ENCODE data around the gene NT5C.

The NT5C gene

GRCh38 chr17:75091855-75092327 is 39.7 kb downstream of the NT5C start:
- DNase-seq (ENCODE audit: low spot score): no peak

GRCh38 chr17:75090871-75091854 is 40.4 kb downstream of the NT5C start:
- no peak for DNase-seq (ENCODE audit: low spot score)

- no peak for DNase-seq (ENCODE audit: low spot score)
These were observed 42.8 kb downstream of the NT5C start for GRCh38 chr17:75088465-75089417.

DNA sequence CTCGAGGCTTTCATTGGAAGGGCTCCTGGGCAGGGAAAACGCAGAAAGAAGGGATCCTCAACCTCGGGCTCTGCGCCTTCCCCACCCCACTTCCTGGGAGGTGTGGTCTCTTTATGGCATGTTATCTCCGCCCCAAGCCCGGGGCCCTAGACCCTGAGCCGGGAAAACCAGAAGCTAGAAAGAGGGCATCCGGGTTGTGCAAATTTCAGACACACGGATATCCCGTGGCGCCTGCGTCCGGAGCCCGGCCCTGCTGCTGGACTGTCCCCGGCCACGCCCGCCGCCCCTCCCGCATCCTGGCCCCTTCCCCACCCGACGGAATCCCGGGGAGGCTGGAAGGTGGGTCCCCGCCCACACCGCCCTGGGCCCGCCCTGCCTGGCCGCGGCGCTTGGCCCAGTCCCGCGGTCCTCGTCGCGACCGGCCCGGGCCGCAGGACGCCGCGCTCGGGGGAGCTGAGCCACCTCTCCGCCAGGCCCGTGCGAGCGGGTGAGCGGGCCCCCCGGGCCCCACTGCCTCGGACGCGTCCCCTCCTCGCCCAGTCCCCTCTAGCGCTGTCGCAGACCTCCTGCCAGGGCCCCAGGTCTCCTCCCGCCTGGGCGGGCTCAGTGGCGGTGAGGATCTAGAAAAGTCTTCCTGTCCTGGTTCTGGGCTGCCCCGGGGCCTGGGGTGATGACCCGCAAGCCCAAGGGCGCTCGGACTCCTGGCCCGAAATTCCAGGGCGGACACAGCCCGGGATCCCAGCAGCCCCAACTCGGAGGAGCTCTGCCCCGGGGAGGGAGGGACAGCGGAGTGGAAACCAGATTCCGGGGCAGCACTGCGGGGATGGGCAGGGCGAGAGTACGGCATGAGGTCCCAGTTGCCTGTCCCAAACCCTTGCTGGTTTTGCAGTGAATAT is 43.7 kb downstream of the NT5C start, which contains the start of gene SLC16A5:
TSS of gene SLC16A5 (plus strand) at position 397 of the 896 bp plus-strand sequence. CDS start 5,683 bp downstream, outside the sequence.
- DNase-seq (ENCODE audit: low spot score): peak; percentile 90

- no peak for DNase-seq (ENCODE audit: low spot score)
These were observed 44.4 kb downstream of the NT5C start for GRCh38 chr17:75087182-75087557.

DNA sequence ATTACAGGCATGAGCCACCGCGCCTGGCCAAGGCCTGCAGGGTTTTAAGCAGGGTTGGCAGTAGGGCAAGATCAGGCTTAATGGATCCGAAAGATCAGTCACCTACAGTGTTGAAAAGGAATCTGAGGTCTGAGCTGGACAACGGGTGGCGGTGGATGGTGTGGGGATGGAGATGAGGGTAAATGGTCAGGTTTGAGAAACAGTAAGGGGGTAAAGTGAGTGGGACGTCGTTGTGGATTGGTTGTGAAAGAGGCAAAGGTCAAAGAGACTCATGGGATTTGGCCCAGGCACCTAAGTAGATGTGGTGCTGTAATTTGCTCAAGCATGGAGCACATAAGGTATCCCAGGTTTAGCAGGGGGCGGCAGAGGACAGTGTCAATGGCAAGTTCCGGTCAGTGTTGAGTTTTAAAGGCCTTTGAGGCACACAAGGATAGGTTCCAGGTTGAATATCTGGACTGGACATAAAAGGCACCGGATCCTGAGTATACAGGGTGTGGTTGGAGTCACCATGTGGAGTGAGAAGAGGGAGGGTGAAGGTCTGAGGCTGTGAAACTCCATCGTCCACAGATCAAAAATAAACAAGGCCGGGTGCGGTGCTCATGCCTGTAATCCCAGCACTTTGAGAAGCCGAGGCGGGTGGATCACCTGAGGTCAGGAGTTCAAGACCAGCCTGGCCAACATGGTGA is 44.9 kb downstream of the NT5C start:
- no peak for DNase-seq (ENCODE audit: low spot score)

DNA sequence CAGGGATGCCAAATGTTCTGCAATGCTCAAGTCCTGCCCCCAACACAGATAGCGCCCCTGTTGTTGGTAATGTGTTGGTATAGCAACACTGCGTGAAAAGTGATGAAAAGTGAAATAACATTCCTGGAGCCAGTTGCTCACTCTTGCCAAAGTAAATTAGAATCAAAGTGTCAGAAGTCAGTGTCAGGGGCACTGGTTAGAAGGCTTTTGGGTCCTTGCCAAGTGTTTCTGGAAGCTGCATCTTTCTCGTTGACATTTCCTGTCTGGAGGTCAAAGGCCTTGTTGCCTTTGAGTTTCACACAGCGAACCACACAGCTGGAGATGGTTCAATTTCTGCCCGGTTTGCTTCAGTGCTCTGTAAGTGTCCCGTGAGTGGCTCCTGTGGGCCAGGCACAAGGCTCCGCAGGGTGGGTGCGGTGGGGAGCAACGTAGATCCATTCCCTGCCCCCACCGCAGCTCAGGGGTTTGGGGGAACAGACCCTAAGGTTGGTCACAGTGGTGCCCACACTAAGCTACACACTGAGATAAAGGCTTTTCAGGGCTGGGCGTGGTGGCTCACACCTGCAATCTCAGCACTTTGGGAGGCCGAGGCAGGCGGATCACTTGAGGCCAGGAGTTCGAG is 47.4 kb downstream of the NT5C start:
- DNase-seq (ENCODE audit: low spot score): no peak

DNA sequence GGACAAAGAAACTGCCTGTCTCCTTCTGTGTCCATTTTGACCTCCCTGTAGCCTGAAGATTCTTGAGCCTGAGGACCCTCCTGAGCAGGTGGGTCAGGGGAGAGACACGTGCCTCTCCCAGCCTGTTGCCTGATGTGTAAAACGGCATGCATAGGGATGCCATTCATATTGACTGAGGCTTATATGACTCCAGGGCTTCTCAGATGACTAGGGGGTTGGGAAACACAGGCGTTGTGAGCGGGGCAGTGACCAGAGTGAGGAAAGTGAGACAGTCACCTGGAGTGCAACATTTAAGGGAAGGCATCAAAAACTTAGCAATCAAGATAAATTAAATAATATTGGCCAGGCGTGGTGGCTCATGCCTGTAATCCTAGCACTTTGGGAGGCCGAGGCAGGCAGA is 48.9 kb downstream of the NT5C start:
- DNase-seq (ENCODE audit: low spot score): no peak

- DNase-seq (ENCODE audit: low spot score): no peak
These were observed 49.7 kb downstream of the NT5C start for GRCh38 chr17:75081611-75082540.
